ENCODE results near the gene SMLR1.

GRCh38 chr6:130778946-130779657 is 48.1 kb upstream of the SMLR1 start:
- TF ChIP-seq FOXK2 (IDR thresholded peaks at IDR 0.05) = no peak
- TF ChIP-seq BHLHE40 (IDR thresholded peaks at IDR 0.05; ENCODE audit: borderline replicate concordance) = no peak
- TF ChIP-seq FOXA1 (IDR thresholded peaks at IDR 0.05) = no peak
- TF ChIP-seq SUZ12 (IDR thresholded peaks at IDR 0.05) = no peak
- TF ChIP-seq TARDBP (IDR thresholded peaks at IDR 0.05) = no peak

All from HEK293T (cell line).